GM12891 (cell line): Measurements from ENCODE around the gene ZNF135.

ENCODE experiments used
- POLR2A ChIP-seq: IDR thresholded peaks from 2 replicates; pipeline ENCODE4 v1.6.1; 2011; ENCODE audit warnings: low read depth, low read length, control low read depth
- POLR2AphosphoS5 ChIP-seq: IDR thresholded peaks from 2 replicates; pipeline ENCODE4 v1.6.1; 2011; ENCODE audit warnings: low read depth, low read length, control low read depth
- SPI1 ChIP-seq: IDR thresholded peaks from 2 replicates; pipeline ENCODE4 v1.6.1; 2011; ENCODE audit warnings: low read depth, low read length, control low read depth
- TAF1 ChIP-seq: IDR thresholded peaks from 2 replicates; pipeline ENCODE4 v1.6.1; 2011; ENCODE audit warnings: low read depth, low read length, control low read depth

DNA sequence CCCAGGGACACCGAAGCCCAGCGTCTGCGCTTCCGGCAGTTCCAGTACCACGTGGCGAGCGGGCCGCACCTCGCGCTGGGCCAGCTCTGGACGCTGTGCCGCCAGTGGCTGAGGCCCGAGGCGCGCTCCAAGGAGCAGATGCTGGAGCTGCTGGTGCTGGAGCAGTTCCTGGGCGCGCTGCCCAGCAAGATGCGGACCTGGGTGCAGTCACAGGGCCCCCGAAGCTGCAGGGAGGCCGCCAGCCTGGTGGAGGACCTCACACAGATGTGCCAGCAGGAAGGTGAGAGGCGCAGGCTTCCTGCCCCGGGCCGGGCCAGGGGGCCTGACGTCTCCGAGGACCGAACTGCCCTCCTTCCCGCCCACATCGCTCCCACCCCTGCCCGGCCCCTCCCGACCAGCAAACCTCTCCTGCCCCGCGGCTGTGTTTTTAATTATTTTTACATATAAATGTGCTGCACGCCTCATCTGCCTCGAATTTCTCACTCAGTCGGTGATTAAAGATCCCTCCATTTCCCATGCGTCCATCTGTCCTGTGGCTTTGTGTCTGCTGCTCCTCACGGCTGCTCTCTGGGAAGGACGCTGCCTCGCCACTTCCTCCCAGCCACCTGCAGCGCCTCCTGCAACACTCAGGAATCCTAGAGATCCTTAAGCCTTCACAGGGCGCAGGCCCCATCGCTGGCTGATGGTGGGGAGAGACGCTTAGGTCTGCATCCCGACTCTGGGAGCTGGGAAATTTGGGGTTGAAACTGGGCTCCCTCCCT is 21.0 kb upstream of the ZNF135 start:
- no peak for TF ChIP-seq POLR2A
- TF ChIP-seq POLR2AphosphoS5, result no peak
- TF ChIP-seq SPI1, result no peak
- no peak for TF ChIP-seq TAF1
